ENCODE measurements around the gene ZNF804A.
"Not testable (repeated sequence)": the region's sequence is repeated elsewhere in the genome, so short reads cannot be mapped to it uniquely, and the experiment has no call there.

The ZNF804A gene

DNA sequence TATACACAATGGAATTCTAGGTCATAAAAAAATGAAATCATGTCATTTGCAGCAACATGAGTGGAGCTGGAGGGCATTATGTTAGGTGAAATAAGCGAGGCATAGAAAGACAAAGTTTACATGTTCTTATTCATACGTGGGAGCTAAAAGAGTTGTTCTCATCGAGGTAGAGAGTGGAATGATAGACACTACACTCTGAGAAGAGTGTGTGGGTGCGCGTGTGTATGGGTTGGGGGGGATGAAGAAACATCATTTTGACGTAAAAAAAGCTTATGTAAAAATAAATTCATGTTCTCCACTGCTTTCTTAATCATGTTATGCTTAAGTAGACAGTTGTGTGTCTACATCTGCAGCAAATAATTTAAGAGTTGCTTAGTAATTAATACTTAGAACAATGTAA, 123.6 kb downstream of the ZNF804A start:
- DNase-seq (ENCODE audit: low read depth in 2 of 2, low spot score in 1 of 2), result no peak

DNA sequence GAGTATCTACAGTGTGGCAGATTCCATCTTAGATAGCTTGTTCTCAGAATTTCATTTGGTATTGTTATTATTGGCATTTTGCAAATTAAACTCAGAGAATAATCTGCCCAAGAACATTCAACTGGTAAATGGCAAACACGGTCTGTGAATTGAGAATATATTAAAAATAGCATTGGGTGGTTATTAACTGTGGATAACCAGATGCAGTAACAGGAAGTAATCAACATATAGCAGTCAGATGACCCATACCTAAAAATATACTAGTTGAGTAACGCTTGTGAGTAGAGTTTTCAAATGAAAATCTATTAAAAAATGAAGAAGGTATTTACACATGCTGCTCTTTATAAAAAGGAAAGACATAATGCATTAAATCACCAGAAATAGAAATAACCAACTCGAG, 129.5 kb downstream of the ZNF804A start:
- no peak for DNase-seq (ENCODE audit: low read depth in 2 of 2, low spot score in 1 of 2)

GRCh38 chr2:184728411-184728810, 130.1 kb downstream of the ZNF804A start:
- no peak for DNase-seq (ENCODE audit: low read depth in 2 of 2, low spot score in 1 of 2)

GRCh38 chr2:184729581-184729980, 131.3 kb downstream of the ZNF804A start:
- DNase-seq (ENCODE audit: low read depth in 2 of 2, low spot score in 1 of 2), result no peak

DNA sequence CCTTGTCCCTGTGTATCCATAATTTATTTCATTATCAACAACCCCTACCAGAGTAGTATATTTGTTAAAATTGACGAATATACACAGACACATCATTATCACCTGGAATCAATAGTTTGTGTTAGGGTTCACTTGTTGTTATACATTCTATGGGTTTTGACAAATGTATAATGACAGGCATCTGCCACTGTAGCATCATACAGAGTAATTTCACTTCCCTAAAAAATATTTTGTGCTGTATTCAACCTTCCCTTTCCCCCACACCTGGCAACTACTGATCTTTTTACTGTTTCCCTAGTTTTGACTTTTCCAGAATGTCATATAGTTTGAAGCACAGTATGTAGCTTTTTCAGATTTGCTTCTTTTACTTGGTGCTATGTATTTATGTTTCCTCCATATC, 132.0 kb downstream of the ZNF804A start:
- DNase-seq (ENCODE audit: low read depth in 2 of 2, low spot score in 1 of 2), result no peak

GRCh38 chr2:184734338-184734737, 136.0 kb downstream of the ZNF804A start:
- DNase-seq (ENCODE audit: low read depth in 2 of 2, low spot score in 1 of 2), result no peak

DNA sequence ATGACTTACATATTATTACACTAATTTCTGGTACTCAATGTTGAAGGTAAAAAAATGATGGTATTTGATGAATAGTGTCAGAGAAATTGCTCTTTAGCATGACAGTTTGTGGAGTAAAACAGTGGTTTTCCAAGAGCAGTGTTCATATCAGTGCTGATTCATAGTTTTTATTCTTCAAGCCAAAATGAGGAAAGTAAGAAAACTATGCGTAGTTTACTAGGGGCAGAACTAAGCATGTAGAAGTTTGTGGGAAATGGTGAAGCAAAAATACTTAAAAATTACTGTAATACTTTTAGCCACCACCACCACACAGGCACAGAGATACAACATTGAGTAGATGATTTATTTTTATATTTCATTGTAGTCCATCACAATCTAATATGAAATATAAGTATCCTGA, 137.3 kb downstream of the ZNF804A start:
- DNase-seq (ENCODE audit: low read depth in 2 of 2, low spot score in 1 of 2), result no peak

DNA sequence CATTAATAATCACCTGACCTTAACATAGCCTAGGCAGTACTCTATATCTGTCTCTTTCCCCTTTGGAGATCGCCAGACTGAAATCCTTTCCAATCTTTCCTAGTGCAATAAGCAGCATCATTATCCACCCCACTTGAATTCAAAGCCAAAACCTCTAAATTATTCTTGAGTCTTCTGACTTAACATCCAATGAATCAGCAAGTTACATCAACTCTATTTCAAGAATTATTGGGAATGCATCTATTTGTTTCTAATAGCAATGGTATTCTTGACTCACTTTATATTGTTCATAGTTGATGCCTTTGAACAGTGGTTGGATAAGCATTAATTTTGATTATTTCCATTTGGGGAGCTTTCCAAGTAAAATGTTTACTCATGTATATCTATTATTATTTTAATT, 144.8 kb downstream of the ZNF804A start:
- DNase-seq (ENCODE audit: low read depth in 2 of 2, low spot score in 1 of 2), result no peak

GRCh38 chr2:184756161-184756560, 157.8 kb downstream of the ZNF804A start:
- no peak for DNase-seq (ENCODE audit: low read depth in 2 of 2, low spot score in 1 of 2)

- no peak for DNase-seq (ENCODE audit: low read depth in 2 of 2, low spot score in 1 of 2)
Measured at GRCh38 chr2:184756885-184757284, 158.6 kb downstream of the ZNF804A start.

DNA sequence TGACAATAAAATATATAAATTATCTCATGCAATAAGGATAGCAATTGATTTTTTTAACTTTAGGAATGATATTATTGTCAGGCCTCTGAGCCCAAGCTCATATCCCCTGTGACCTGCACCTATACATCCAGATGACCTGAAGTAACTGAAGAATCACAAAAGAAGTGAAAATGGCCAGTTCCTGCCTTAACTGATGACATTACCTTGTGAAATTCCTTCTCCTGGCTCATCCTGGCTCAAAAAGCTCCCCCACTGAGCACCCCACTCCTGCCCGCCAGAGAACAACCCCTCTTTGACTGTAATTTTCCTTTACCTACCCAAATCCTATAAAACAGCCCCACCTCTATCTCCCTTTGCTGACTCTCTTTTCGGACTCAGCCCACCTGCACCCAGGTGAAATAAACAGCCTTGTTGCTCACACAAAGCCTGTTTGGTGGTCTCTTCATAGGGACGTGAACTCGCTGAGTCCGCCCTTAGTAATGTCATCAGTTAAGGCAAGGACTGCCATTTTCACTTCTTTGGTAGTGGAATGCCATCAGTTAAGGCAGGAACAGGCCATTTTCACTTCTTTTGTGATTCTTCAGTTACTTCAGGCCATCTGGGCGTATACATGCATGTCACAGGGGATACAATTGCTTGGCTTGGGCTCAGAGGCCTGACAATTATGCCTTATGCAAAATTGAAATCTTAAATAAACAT, 161.4 kb downstream of the ZNF804A start:
- DNase-seq (ENCODE audit: low read depth in 2 of 2, low spot score in 1 of 2), result not testable (repeated sequence)

DNA sequence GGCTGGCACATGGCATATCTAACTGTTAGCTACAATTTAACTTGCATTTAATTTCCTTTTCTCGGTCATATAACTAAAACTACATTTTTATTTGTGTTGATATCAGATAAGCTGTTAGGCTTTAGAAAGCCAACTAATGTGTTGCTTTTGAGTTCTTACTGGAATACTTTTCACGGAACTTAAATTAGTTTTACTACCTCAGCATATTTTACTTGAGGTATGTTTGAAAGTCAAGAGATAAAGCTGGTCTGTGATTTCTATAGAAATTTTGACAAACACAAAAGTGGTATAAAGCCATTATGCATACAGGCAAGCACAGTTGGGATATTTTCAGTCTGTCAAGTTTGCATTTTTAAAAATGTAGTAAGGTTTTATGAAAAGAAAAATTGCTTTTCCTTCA, 162.6 kb downstream of the ZNF804A start:
- DNase-seq (ENCODE audit: low read depth in 2 of 2, low spot score in 1 of 2), result no peak

DNA sequence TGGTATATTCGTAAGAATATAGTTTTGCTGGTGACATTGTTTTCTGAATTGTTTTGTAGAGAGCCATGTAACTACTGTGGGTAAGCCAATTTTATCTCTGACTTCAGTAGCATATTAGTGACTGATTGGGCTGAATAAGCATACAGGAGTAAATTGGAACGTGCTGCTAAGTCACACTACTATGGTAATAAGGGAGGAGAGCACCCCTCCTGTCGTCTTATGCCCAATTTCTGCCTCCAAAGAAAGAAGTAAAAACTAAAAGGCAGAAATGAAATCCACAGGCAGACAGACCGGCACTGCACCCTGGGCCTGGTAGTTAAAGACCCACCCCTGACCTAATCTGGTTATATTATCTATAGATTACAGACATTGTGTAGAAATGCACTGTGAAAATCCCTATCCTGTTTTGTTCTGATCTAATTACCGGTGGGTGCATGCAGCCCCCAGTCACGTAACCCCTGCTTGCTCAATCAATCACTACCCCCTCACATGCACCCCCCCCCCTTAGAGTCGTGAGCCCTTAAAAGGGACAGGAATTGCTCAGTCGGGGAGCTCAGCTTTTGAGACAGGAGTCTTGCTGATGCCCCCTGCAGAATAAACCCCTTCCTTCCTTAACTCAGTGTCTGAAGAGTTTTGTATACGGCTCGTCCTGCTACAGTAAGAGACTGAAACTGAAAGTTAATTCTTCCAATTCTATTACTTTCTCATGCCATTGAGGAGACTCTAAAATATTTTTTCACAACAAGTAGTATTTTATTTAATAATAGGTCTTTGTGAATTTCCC, 167.0 kb downstream of the ZNF804A start:
- no peak for DNase-seq (ENCODE audit: low read depth in 2 of 2, low spot score in 1 of 2)

DNA sequence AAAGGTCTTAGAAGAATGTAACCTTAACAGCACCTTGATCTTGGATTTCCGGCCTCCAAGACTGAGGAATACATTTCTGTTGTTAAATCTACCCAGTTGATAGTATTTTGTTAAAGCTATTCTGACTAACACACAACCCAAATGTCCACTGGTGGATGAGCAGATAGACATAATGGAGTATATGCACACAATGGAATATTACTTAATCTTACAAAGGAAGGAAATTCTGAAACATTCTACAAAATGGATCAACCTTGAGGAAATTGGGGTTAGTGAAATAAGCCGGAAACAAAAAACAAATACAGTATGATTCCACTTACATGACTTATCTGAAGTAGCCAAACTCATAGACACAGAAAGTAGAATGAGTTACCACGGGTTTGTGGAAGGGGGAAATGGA, 168.7 kb downstream of the ZNF804A start:
- no peak for DNase-seq (ENCODE audit: low read depth in 2 of 2, low spot score in 1 of 2)

DNA sequence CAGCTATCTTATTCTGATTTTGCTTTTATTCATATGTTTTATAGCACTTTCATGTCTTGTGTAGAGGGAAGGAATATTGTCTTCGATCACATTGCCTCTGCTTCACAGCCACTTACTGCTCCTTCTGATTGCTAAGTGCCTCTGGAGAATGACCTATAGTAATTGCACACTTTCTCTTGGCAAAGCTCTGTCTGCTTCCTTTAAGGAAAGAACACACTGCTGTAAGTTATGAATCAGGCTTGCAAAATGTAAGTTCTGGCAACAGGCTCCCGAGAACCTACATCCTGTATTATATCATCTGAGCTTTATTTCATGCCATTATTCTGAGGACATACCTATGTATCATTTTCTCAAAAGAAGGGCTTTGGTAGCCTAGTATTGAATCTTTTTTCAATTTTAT, 170.7 kb downstream of the ZNF804A start:
- no peak for DNase-seq (ENCODE audit: low read depth in 2 of 2, low spot score in 1 of 2)

DNA sequence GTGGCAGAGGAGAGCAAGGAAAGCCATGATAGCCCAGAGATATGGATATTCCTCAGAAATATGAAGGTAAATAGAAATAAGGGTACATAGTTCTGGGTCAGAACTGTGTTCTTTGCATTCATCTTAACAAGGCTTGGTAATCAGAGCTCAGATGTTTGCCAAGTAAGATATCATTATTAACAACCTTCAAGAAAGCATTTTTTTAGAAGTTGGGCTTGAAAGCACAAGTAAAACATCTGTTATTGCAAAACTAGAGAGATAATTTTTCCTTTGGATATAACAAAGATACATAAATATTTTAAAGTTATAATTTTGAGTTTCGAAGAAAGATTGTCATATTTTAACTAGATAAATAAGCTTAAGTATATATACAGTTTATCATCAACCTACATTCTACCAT, 171.4 kb downstream of the ZNF804A start:
- no peak for DNase-seq (ENCODE audit: low read depth in 2 of 2, low spot score in 1 of 2)

DNA sequence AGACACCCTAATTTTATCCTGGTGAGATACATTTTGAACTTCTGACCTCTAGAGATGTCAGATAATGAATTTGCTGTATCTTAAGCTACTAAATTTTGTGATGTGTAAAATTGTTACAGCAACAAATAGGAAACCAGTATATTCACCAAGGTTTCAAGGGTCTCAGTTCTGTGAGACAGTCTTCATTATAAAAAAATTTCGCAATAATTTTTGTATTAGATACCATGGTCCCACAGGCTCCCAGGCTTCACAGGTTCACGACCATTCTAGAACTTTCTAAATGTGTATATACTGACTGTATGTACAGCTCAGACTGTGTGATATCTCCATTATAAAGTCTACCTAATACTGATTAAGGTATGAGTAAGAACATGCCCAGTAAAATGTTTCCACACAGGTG, 181.4 kb downstream of the ZNF804A start:
- no peak for DNase-seq (ENCODE audit: low read depth in 2 of 2, low spot score in 1 of 2)

DNA sequence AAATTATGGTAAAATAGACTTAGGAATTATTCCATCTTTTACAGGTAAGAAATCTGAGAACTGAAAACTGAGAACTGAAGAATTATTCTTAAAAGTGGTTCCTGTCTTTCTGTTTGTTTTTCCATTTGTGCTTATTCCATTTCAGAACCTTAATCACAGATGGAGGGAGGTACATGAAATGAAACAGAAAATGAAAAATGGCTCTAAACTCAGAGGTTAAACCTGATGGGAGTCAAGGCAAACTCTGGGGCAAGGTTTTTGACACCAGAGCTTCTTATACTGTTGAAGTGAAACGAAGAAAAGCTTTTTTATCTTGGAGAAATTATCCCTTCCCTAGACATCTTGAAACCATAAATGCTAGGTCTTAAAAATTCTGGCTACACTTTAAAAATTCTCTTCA, 182.1 kb downstream of the ZNF804A start:
- no peak for DNase-seq (ENCODE audit: low read depth in 2 of 2, low spot score in 1 of 2)

GRCh38 chr2:184780944-184781343, 182.6 kb downstream of the ZNF804A start:
- DNase-seq (ENCODE audit: low read depth in 2 of 2, low spot score in 1 of 2), result no peak

- no peak for DNase-seq (ENCODE audit: low read depth in 2 of 2, low spot score in 1 of 2)
Measured at GRCh38 chr2:184783576-184783975, 185.2 kb downstream of the ZNF804A start.

DNA sequence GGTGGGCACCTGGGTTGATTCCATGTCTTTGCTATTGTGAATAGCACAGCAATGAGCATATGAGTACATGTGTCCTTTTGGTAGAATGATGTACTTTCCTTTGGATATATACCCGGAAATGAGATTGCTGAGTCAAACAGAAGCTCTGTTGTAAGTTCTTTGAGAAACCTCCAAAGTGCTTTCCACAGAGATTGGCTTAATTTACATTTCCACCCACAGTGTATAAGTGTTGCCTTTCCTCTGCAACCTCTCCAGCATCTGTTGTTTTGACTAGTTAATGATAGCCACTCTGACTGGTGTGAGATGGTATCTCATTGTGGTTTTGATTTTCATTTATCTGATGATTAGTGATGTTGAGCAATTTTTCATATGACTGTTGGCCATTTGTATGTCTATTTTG, 194.8 kb downstream of the ZNF804A start:
- DNase-seq (ENCODE audit: low read depth in 2 of 2, low spot score in 1 of 2), result no peak

GRCh38 chr2:184799379-184799778, 201.1 kb downstream of the ZNF804A start:
- DNase-seq (ENCODE audit: low read depth in 2 of 2, low spot score in 1 of 2), result no peak

GRCh38 chr2:184814421-184814820, 216.1 kb downstream of the ZNF804A start:
- no peak for DNase-seq (ENCODE audit: low read depth in 2 of 2, low spot score in 1 of 2)
